Upper lobe of left lung (tissue), 6 donors: ENCODE data around the gene PNPLA4. TPM values are rescaled to one million over a fixed set of nuclear protein-coding genes. Genes with fewer than 3 reads are reported as not detected.
A peak's percentile ranks its signal among the peaks of the same experiment; 100 is the strongest.

ENCODE experiments used
- ATAC-seq, 2 donors: fragments of 200-7000 bp; cut with Tn5 transposase; one replicate each; pipeline ENCODE4 v1.9.1; 2022; ENCODE audit warnings: mild to moderate bottlenecking in 2 of 2, moderate library complexity in 2 of 2; ENCODE audit not compliant: low FRiP score in 2 of 2
- DNase-seq, 2 donors: peaks; one replicate each; pipeline ENCODE4 v3.0.0-alpha.2; 2019 to 2020
- H3K27ac ChIP-seq, 4 donors: fragments of 200-600 bp; sonication (generic); one replicate each; pipeline ENCODE4 v1.5.1; 2016 to 2019
- H3K27me3 ChIP-seq, 4 donors: fragments of 200-600 bp; sonication (generic); one replicate each; pipeline ENCODE4 v1.5.1; 2017 to 2019
- H3K36me3 ChIP-seq, 4 donors: fragments of 200-600 bp; sonication (generic); one replicate each; pipeline ENCODE4 v1.5.1; 2016 to 2019
- H3K4me1 ChIP-seq, 4 donors: fragments of 200-600 bp; sonication (generic); one replicate each; pipeline ENCODE4 v1.5.1; 2018 to 2019
- H3K4me3 ChIP-seq, 4 donors: fragments of 200-600 bp; sonication (generic); one replicate each; pipeline ENCODE4 v1.5.1; 2017 to 2019; ENCODE audit warnings: mild to moderate bottlenecking in 2 of 4, moderate library complexity in 1 of 4
- H3K9me3 ChIP-seq, 4 donors: fragments of 200-600 bp; sonication (generic); one replicate each; pipeline ENCODE4 v1.5.1; 2018 to 2019
- EP300 ChIP-seq, 4 donors: sonication (generic); formaldehyde crosslinking; IDR thresholded peaks; one replicate each; pipeline ENCODE4 v1.5.1; 2017; ENCODE audit warnings: antibody characterized with exemption in 4 of 4, control low read depth in 2 of 4
- POLR2A ChIP-seq, 4 donors: fragments of 450-650 bp; IDR thresholded peaks; one replicate each; pipeline ENCODE4 v1.5.1; 2016 to 2017; ENCODE audit warnings: antibody characterized with exemption in 4 of 4, mild to moderate bottlenecking in 2 of 4
- POLR2AphosphoS5 ChIP-seq, 2 donors: sonication (generic); formaldehyde crosslinking; IDR thresholded peaks; one replicate each; pipeline ENCODE4 v1.5.1; 2017; ENCODE audit warnings: antibody characterized with exemption in 2 of 2
- WGBS, 2 donors: methylation state at CpG; one replicate each; pipeline ENCODE4 v1.1.5; 2017 to 2018; 5-methylcytosine and 5-hydroxymethylcytosine counted together
- total RNA-seq, 6 donors: library from RNA; depleted of rRNA in 4 of 6; stranded (reverse); fragments of >200 nt in 4 of 6; gene quantifications; one replicate each; pipeline versions ENCODE4 v1.1.0 to v1.2.1, GENCODE V29; 2016 to 2021
- TF ChIP-seq, protein P1 (sequence below), 6 experiments: fragments of 450-650 bp in 4 of 6; fragments of 200-600 bp in 2 of 6; sonication (generic) in 2 of 6; IDR thresholded peaks; one replicate each; pipeline ENCODE4 v1.5.1; 2016 to 2019; ENCODE audit warnings: antibody characterized with exemption in 6 of 6
- donor health status: DM: no; HTN: no; CAD: no; lungs with moderate emphysema.
- donor health status: DM: no; HTN: yes; CAD: no; lungs with severe emphysema.

The PNPLA4 gene
- total RNA-seq, 6 donors from 2014 or later = 2.1 to 20.4 (median 10.2) TPM

DNA sequence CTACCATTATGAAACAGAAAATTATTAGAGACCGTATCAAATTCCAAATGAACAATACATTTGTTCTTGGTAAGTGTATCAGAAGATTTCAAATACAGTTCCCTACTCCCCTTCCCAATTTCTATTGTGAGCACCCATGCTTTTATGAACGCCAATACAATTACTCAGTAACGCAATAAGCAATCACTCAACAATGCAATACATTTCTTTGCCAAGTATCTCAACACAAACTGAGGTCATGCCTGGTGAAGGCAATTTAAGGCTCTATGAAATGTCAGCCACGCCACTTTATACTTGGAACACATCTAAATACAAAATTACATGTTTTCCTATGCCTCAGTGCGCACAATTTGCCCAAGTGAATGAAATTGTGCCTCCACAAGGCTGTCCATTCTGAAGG is 712 bp downstream of the PNPLA4 start:
- H3K4me3 ChIP-seq = peak overlapping the region in 3 of 4 donors; percentile 57 to 59 (median 58)
- peaks cover 0 to 25% (median 3%) of the 10 kb centered on the region in 4 donors for H3K4me1 ChIP-seq
- ATAC-seq = no peak
- no peaks in the 10 kb centered on the region for H3K27me3 ChIP-seq
- TF ChIP-seq POLR2AphosphoS5 (IDR thresholded peaks at IDR 0.05) = no peak
- TF ChIP-seq EP300 (IDR thresholded peaks at IDR 0.05) = no peak
- TF ChIP-seq, protein P1, sequence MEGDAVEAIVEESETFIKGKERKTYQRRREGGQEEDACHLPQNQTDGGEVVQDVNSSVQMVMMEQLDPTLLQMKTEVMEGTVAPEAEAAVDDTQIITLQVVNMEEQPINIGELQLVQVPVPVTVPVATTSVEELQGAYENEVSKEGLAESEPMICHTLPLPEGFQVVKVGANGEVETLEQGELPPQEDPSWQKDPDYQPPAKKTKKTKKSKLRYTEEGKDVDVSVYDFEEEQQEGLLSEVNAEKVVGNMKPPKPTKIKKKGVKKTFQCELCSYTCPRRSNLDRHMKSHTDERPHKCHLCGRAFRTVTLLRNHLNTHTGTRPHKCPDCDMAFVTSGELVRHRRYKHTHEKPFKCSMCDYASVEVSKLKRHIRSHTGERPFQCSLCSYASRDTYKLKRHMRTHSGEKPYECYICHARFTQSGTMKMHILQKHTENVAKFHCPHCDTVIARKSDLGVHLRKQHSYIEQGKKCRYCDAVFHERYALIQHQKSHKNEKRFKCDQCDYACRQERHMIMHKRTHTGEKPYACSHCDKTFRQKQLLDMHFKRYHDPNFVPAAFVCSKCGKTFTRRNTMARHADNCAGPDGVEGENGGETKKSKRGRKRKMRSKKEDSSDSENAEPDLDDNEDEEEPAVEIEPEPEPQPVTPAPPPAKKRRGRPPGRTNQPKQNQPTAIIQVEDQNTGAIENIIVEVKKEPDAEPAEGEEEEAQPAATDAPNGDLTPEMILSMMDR (IDR thresholded peaks at IDR 0.05) = no peak
- no peak for TF ChIP-seq POLR2A (IDR thresholded peaks at IDR 0.05)
- H3K36me3 ChIP-seq = peaks cover 0 to under 1% (median 0%) of the 10 kb centered on the region in 4 donors
- H3K9me3 ChIP-seq = no peaks in the 10 kb centered on the region
- no peak for DNase-seq
- 85 to 90% methylated on average over 4 to 5 of the region's 5 CpGs for WGBS, 2 donors
- H3K27ac ChIP-seq = peak overlapping the region in 3 of 4 donors; percentile 72 to 85 (median 84)

DNA sequence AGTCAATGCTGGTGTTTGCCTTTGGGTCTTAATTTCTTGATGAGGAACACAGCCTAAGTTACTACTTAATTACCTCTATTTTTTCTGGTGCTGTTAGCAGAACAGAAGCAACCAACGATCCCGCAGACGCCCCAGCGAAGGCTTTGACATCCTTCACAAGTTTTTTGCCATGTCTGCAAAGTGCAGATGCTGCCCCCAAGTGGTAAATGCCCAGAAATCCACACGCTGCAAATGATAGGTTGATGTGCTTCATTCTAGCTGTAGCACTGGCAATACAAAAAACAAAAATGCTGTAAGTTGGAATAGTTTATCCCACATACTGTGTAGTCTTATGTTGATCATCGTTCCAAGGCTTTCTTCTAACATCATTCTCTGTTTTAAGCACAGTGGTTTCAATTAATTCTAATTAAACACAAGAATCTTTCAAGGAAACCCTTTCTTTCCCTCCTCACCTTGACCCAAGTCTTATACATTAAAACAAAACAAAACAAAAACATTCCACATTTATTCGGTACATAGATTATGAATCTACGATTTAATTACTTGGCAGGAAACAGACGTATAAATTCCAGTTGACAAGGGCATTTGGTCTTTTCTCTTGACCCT is 1.2 kb downstream of the PNPLA4 start:
- TF ChIP-seq POLR2A (IDR thresholded peaks at IDR 0.05) = no peak
- TF ChIP-seq EP300 (IDR thresholded peaks at IDR 0.05) = no peak
- TF ChIP-seq, protein P1 (IDR thresholded peaks at IDR 0.05) = peak; percentile 32 to 60 (median 48)
- TF ChIP-seq POLR2AphosphoS5 (IDR thresholded peaks at IDR 0.05) = no peak
- Histone ChIP-seq H3K4me1 (peaks cover 0 to 25% (median 3%) of the 10 kb centered on the region in 4 donors), H3K36me3 (peaks cover 0 to 6% (median 0%) of the 10 kb centered on the region in 4 donors), H3K27me3 (no peaks in the 10 kb centered on the region), H3K9me3 (no peaks in the 10 kb centered on the region), H3K27ac (no peak overlapping the region), H3K4me3 (no peak overlapping the region)
- peak in 1 of 2 donors; percentile 57 for DNase-seq
- WGBS, 2 donors = 31% methylated on average over 9 of the region's 9 CpGs
- peak; percentile 38 to 57 for ATAC-seq

DNA sequence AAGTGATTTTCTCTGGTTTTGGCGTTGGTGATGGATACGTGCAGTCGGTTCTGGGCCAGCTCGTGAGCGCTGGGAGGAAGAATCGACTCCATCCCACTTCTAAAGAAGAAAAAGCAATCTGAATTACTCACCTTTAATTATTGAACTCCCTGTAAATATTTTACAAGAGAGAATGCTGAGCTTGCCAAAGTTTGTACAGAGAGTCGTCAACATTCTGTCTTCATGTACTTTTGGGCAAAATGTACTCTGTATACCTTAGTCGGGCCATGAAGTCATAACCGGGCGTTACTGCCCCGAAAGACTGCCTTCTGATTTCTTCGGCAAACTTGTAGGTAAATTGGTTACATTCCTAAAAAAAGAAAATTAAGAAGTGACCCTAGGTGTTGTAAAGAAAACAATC is 5.5 kb downstream of the PNPLA4 start:
- no peak for TF ChIP-seq POLR2AphosphoS5 (IDR thresholded peaks at IDR 0.05)
- no peak for TF ChIP-seq POLR2A (IDR thresholded peaks at IDR 0.05)
- TF ChIP-seq, protein P1 (IDR thresholded peaks at IDR 0.05) = no peak
- TF ChIP-seq EP300 (IDR thresholded peaks at IDR 0.05) = no peak
- no peak overlapping the region for H3K27ac ChIP-seq

DNA sequence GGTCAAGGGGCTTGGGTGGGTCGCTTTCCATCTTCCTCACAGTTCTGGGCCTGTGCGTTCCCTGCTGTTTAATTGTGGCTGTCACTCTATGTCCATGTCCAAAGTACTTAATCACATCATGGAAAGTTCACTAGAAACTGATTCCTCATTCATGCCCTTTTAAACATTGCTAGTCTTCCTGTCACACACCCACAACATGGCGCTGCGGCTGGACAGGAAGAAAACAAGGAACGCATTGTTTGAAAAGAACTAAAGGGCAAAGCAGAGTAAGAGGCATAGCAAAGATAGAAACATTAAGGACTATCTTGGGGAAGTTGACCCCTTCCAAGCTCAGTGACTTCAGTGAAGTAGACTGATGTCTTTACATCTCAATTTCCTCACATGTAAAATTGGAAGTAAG is 18.4 kb downstream of the PNPLA4 start:
- DNase-seq (no peak), ATAC-seq (no peak)
- H3K4me1 ChIP-seq = no peaks in the 10 kb centered on the region
- no peaks in the 10 kb centered on the region for H3K9me3 ChIP-seq
- no peaks in the 10 kb centered on the region for H3K27me3 ChIP-seq
- H3K36me3 ChIP-seq = peaks cover 0 to 4% (median 0%) of the 10 kb centered on the region in 4 donors
- TF ChIP-seq EP300 (IDR thresholded peaks at IDR 0.05) (no peak), POLR2AphosphoS5 (IDR thresholded peaks at IDR 0.05) (no peak), POLR2A (IDR thresholded peaks at IDR 0.05) (no peak)
- TF ChIP-seq, protein P1 (IDR thresholded peaks at IDR 0.05) = no peak
- no peak overlapping the region for H3K4me3 ChIP-seq
- WGBS, 2 donors = 77 to 85% methylated on average over 3 to 5 of the region's 5 CpGs
- H3K27ac ChIP-seq = no peak overlapping the region

More for the DNA sequence above, 5.5 kb downstream of the PNPLA4 start:
- peaks cover 0 to 12% (median 3%) of the 10 kb centered on the region in 4 donors for H3K4me1 ChIP-seq
- 91 to 94% methylated on average over 12 of the region's 12 CpGs for WGBS, 2 donors
- no peak overlapping the region for H3K4me3 ChIP-seq
- no peak for ATAC-seq
- H3K27me3 ChIP-seq = no peaks in the 10 kb centered on the region
- no peak for DNase-seq
- H3K9me3 ChIP-seq = no peaks in the 10 kb centered on the region
- H3K36me3 ChIP-seq = peaks cover 0 to 20% (median 0%) of the 10 kb centered on the region in 4 donors

DNA sequence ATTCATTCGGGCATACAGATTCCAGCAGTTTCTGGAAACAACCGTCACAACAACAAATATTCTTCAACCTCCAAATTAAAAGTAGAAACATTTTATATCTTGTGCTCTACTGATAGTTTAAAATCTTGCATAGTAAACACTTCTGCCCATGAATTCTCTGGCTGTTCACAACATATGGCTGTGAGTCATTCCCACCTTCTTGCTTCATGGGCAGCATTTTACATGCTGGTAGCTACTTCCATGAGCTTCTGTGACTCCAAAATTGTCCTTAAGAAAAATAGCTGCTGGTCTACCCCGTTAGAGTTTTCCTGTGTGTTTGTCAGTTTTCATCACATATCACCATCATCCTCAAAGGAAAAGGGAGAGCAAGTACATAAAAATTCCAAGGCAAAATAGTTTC is 22.7 kb downstream of the PNPLA4 start:
- no peaks in the 10 kb centered on the region for H3K27me3 ChIP-seq
- ATAC-seq = no peak
- TF ChIP-seq POLR2AphosphoS5 (IDR thresholded peaks at IDR 0.05) (no peak), EP300 (IDR thresholded peaks at IDR 0.05) (no peak)
- H3K4me3 ChIP-seq = no peak overlapping the region
- no peaks in the 10 kb centered on the region for H3K9me3 ChIP-seq
- peaks cover 0 to 12% (median 5%) of the 10 kb centered on the region in 4 donors for H3K36me3 ChIP-seq
- WGBS, 2 donors = 89 to 90% methylated on average over 3 of the region's 3 CpGs
- no peak overlapping the region for H3K27ac ChIP-seq
- H3K4me1 ChIP-seq = no peaks in the 10 kb centered on the region
- no peak for DNase-seq
